Stimulated activated CD4-positive, alpha-beta T cell treated with anti-CD3 and anti-CD28 coated beads, Interleukin-12 subunit alpha, Interleukin-12 subunit beta, amount 100 ng/mL, for 24 hours (primary cell): ENCODE results near the gene CLVS2.

ENCODE experiments used
- DNase-seq, 2 experiments: peaks; one replicate each; pipeline ENCODE4 v3.0.0-alpha.2; 2020; ENCODE audit warnings: low read depth in 2 of 2

Gene CLVS2, protein sequence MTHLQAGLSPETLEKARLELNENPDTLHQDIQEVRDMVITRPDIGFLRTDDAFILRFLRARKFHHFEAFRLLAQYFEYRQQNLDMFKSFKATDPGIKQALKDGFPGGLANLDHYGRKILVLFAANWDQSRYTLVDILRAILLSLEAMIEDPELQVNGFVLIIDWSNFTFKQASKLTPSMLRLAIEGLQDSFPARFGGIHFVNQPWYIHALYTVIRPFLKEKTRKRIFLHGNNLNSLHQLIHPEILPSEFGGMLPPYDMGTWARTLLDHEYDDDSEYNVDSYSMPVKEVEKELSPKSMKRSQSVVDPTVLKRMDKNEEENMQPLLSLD

DNA sequence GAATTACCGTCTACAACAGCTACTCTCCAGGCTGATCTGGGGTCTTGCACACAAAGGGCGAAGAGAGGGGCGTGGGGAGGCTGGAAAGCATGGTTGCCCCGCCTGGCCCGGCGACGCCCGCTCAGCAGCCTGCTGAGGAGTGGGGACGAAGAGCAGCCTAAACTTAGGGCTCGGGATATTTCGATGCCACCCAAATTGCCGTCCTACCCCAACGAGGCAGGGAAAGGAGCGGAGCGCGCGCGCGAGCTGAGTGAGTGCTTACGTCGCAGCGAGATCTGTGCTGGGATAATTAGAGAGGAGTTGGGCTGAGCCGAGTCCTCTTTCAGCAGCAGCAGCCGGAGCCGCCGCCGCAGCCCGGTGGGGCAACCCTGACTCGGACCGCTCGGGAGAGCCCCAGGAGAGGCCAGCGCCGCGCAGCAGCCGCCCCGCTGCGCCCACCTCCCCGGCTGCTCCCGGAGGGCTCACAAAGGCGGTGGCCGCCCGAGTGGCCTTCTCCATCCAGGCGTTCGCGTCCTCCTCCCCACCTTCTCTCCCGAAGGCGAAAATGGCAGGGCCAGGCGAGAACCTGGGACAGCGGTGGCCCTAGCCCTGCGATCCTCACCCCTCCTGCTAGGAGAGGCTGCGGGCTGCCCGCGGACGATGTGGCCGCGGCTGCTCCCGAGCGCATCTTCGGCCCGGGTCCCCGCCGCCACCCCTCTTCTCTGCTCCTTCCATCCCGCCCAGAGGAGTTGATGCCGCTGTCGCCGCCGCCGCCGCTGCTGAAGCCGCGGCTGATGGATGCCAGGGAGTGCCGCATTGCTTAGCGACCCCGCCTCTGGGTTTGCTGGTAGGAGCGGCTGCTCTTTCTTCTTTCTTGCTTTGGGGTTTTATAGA, at the start of gene CLVS2:
Gene CLVS2, plus strand, starts transcription at position 315 of the 873 bp plus-strand sequence. CDS start 1,543 bp downstream, outside the sequence.
- no peak for DNase-seq

DNA sequence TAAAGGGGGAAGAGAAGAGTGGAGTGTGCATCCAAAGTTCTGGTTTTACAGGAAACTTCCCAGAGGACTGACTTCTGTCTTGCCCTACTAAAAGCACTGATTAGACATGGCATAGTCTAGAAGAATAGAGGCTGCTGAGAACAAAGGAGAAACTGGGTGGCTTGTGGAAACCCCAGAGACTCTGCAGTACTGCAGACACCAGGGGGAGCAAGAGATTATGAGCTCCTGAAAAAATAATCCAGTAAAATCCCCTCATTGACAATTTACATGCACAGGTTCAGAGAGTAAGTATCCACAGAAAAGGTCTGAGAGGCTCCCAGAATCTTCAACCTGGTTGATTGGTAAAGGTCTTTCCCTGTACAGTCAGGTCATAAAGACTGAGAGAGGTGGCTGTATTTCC, 48.7 kb upstream of the CLVS2 start:
- no peak for DNase-seq

DNA sequence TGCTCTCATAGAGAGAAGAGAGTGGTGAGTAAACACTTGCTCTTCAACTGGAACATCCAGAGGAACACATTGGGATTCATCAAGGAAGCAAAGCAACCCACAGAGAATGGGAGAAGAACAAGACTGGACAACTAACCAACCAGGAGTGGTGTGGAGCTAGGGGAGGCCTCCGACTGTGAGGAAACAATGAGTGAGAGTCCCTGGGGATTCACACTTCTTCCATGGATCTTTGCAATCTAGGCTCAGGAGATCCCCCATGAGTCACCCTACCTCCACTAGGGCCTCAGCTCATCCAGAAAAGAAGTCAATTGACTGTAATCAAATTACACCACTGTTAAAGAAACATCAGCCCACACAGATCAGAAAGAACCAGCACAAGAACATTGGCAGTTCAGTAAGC, 42.3 kb upstream of the CLVS2 start:
- no peak for DNase-seq

DNA sequence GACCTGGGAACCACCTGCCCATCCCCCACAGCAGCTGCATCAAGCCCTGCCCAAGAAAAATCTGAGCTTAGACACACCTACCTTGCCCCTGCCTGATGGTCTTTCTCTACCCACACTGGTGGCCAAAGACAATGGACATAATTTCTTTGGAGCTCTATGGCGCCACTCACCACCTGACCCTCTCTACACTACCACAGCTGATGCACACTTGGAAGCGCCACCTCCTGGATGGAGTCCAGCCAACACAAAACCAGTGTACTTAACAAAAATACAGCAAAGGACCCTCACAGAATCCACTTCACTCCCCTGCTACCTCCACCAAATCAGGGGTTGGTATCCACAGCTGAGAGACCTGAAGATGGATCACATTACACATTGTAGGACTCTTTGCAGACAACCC, 39.7 kb upstream of the CLVS2 start:
- DNase-seq = no peak

DNA sequence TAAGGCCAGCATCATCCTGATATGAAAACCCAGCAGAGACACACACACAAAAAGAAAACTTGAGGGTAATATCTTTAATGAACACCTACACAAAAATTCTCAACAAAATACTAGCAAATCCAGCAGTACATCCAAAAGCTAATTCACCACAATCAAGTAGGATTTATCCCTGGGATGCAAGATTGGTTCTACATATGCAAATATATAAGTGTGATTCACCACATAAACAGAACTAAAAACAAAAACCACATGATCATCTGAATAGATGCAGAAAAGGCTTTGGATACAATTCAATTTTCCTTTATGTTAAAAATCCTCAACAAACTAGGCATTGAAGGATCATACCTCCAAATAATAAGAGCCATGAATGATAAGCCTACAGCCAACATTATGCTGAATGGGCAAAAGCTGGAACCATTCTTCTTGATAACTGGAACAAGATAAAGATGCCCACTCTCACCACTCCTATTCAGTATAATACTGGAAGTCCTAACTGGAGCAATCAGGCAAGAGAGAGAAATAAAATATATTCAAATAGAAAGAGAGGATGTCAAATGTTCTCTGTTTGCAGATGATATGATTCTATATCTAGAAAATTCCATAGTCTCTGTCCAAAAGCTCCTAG, 33.9 kb upstream of the CLVS2 start:
- DNase-seq = no peak

DNA sequence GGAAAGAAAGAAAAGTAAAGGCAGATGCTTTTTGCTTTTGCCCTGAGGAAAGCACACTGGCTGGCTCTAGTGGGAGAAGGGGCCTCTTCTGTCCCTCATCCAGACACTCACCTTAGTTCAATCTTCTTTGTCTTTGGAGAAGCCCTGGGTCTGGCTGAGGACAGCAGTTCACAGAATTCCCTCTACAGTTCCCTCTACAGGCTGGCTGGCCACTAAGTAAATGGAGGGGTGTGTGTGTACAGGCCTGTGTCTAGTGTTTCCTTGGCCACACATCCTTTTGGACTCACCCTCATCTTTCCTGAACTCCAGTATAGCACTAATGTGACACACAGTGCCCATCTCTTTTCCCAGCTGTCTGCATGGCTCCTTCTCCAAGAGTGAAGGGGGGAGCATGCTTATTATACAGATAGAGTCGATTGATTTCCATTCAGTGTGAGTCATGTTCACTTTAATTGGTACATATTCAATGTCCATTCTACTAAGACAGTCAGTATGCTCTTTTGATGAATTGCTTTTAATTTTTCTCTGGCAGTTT, 26.0 kb upstream of the CLVS2 start:
- DNase-seq = no peak

DNA sequence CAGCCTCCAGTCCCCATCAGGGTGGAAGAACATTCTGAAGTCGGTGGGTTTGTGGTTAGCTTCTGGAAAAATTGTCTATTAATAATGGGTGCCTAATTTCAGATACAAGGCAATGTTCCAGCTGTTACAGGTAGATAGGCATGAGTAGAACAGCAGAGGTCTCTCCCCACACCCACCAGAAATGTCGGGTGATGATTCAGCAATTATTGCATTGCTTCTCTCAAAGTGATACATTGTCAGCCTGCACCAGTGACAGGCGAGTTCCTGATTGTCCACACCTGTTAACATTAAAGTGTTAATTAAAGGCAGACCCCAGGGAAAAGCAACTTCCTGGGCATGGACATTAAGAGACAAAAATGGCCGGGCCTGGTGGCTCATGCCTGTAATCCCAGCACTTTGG, 18.9 kb upstream of the CLVS2 start:
- no peak for DNase-seq

DNA sequence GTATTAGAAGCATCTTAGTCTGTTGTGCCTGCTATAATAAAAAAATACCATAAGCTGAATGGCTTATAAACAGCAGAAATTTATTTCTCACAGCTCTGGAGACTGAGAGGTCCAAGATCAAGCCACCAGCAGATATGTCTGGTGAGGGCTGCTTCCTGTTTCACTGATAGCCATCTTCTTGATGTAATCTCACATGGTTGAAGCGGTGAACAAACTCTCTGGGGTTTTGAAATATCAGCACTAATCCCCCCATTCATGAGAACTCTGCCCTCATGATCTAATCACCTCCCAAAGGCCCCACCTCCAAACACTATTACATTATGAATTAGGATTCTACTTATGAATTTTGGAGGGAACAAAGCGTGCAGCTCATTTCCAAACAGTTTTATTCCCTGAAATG, 11.6 kb upstream of the CLVS2 start:
- DNase-seq = no peak

DNA sequence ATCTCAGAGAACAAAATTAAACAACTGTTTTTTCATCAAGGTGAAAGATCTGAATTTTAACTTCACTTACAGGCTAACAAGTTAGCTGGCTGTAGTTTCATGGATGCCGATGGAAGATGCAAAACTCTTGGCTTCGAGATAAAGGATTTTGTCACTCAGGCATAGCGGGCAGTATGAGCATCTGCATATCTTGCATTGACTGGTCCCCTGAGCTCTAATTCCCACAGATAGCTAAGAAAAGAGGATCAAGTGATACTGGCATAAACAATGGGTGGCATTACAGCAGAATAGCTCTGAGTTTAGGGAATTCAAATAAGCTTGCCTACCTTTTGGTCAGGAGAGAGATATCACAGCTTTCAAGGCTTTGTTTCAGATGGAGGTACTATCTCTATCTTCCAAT, 1.8 kb upstream of the CLVS2 start:
- no peak for DNase-seq

DNA sequence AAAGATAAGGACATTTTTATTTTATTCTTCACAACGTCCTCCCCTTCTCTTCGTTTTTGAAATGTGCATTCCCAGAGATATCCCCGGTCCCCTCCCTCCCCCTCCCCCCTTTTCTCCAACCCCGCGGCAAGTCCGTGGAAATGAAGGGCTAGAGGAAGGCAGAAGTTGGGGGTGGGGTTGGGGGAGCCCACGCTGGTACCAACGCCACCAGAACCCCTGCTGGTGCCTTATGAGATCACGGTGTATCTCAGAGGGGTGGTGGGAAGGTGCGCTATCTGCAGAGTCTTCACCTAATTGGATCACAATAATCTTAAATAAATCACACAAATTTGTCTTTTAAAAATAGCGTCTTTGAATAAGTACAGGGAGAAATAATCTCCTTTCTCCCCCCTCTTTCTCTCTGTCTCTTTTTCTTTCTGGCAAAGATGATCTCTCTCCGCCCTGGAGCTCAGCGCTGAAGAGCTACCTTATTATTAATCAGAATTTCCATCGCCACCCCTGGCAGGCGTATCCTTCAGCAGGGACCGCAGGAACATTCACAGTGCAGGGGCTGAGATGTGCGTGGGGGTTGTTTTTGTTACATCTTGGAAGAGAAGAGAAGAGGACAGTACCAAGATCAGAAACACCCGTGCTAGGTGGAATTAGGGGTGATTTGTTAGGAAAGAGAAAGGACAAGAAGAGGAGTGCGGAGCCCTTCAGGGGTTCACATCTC, 915 bp downstream of the CLVS2 start:
- DNase-seq = no peak

DNA sequence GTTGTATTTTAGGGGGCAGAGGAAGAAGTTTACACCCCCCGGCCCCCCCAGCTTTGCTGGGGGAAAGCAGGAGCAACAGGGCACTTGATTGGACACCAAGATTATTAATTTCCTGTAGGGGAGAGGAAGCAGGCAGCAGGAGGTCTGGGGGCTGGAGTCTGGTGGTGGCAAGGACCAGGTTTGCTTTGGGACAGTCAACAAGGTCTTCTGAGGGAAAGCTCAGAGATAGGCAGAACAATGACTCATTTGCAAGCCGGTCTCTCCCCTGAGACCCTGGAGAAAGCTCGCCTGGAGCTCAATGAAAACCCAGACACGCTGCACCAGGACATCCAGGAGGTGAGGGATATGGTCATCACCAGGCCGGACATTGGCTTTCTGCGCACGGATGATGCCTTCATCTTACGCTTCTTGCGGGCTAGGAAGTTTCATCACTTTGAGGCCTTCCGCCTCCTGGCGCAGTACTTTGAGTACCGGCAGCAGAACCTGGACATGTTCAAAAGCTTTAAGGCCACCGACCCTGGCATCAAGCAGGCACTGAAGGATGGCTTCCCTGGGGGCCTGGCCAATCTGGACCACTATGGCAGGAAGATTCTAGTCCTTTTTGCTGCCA, 1.6 kb downstream of the CLVS2 start:
- DNase-seq = no peak

DNA sequence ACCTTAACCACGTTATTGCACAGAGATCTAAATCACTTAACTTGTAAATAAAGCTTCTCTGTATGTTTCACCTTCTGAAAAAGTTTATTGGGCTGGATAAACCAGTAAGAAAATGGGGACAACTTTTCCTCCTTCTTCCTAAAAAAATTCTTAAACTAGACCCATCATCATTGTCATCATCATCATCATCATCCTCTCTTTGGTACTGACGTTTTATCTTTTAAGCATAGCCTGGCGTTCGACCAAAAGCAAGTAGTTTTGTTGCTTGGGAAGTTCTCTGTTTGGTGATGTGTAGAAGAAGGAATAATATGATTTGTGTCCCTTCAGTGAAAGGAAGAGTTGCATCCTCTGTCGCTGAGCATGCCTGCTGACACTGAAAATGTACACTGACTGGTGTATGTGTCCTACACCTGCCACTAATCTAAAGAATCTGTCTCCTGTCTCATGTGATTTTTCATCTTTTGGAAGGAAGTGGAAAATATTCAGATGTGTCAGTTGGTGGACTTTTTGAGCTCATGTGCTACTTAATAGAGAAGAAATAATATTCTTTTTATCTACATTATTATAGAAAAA, 2.5 kb downstream of the CLVS2 start:
- DNase-seq = no peak

DNA sequence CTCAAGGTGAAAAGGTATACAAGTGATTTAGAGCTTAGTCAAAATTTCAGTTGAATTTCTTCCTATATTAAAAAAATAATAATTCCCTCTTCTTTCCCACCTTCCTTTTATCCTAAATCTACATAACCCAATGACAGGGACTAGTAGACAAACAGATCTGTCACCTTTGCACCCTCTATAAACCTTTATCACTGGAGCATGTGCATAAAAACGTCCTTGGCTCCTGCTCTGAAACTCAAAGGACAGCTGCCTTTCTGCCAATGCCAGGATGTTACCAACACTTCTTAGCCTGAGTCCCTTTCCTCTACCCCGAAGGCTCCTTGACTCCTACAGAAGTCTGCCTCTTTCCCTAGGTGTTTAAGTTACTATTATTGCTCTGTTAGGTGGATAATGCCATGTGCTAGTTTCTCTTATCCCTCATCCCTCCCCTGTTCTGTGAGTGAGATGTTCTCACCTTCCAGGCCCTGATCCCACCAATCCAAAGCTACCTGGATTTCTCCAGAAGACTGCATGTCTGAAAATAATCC, 4.3 kb downstream of the CLVS2 start:
- no peak for DNase-seq

DNA sequence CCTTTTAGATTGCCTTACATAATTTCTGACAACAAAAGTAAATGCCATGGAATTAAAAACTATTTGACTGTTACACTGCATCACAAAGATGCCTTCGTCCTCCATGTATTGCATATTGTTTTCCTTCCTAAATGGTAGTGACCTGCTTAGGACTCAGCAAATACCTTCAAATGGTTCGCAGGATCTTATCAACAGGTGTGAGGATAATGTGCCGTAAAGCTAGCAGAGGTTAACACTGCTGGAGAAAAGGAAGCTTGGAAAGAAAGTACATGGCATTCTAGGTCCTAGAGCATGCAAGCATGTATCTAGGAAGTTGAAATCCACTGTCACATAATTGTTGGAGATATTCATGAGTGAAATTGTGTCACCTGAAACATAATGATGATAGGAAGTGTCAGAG, 5.5 kb downstream of the CLVS2 start:
- DNase-seq = no peak

DNA sequence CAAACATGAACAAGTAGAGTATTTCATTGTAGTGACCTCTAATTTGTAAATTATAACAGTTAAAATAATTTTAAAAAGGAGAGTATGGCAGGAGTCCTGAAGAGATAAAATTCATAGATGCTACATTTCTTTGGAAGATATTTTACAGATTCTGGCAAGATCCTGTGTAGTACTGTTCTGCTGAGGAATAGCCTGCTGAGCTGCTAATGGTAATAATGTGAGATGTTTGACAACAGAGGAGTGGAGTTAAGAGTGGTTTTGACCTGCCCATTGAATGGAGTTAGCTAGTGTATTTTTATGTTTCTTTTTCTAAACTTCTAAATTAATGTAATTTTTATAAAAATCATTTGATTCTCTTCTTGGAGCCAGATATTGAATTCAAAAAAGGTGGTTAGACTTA, 11.8 kb downstream of the CLVS2 start:
- no peak for DNase-seq

DNA sequence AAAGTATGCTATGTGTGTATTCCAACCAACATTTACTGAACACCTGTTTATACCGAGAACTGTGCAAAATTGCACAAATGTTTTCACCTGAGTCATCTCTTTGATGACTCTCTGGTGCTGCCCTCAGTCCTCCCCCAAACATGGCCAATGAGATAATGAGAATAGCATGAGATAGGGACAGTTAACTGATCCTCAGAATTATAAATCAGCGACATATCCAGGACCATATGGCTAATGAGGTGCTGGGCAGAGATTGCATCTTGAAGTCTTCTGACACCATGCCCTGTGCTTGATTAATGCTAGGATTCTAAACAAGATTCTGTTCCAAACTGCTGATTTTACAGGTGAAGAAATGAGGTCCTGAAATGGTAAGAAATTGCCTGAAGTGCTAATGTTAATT, 13.0 kb downstream of the CLVS2 start:
- no peak for DNase-seq

DNA sequence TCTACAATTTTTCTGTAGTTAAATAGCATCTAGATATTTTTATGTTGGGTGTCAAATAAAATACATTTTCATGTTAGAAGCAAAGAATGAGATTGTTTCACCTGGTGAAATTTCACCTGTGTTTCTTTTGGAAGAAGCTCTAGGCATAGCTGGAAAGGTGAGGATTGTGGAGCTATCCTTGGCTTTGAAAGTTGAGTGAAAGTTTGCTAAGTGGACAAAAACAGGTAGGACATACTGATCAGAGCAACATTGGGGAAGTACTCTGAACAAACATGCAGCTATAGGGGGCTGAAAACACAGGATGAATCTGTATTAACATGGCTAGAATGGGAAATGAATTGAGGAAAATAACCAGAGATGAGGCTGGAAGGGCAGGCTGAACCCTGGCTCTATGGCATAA, 18.8 kb downstream of the CLVS2 start:
- DNase-seq = no peak

DNA sequence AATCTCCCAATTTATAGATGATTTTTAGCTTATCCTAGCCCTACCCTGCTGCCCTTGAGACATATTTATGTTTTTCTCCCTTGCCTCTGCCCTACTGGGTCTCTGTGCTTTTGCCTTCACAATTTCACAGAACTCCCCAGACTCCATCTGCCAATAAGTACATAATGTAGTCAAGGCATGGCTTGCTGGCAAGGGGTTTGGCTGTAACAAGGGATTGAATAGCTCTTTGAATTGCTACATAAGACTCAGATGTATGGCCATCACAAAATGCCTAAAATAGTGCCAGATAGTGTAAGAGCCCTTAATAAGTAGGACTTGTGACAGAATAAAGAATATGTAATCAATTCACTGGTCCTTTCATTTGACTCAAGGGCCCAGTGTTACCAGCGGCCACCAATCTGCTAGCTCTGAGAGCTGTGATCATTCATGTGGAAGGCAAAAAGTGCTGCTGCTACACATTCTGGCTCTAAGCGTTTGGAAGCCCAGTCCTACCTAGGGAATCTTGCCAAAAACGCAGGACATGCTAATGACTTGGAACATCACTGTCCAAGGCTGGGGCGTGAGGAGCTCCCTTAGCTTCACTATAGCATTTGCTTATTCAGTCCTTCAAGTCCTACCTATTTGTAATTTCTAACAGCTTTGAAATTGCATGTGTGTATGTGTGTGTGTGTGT, 20.5 kb downstream of the CLVS2 start:
- DNase-seq = no peak

DNA sequence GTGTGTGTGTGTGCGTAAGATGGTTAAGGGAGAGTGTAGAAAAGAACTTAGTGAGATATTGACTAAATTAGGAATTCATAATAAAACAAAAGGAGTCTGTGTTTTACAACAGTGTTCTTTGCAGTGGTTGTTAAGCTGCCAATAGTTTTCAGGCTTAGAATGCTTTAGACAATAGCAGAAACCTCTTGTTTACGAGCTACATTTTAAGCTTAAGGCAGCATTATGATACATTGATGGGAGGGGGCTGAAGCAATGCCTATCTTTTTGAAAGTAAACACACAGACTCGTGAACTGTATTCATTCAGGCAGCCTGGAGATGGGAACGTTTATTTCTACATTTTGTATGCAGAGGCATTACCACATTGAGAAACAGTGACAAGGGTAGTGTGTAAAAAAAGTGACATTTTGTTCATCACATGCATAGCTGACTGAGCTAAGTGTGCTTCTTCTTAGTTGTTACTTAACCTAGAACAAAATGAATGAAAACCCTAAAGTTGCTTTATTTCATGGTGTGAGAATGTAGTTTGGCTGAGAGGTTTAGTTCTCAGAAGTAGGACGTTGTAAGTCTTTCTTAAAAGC, 21.2 kb downstream of the CLVS2 start:
- no peak for DNase-seq

DNA sequence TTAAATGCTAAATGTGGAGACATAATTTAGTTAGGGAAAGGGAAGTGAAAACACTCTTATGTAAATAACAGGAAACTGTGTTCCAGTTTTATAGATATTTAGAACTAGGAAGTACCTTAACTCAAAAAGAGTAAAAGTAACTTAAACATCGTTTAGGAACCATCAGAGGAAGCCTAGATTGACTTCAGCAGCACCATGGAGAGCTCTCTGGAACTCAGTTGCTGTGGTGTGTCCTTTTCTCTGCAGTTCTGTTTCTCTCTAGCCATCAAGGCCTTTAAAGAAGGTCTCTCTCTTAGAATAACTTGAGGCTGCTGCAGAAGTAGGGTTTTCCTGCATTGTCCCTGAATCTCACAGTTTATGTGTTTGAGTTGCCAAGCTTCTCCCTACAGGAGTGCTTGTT, 26.9 kb downstream of the CLVS2 start:
- no peak for DNase-seq
